GM20000 (cell line): ENCODE data around the gene GPR161.

Source experiments
- DNase-seq: peaks from one replicate; pipeline ENCODE4 v3.0.0; 2012; ENCODE audit warnings: low spot score
- TF ChIP-seq, protein P1 (sequence below): IDR thresholded peaks from 2 replicates; pipeline ENCODE4 v1.5.1; 2012; ENCODE audit warnings: mild to moderate bottlenecking, control low read depth; ENCODE audit errors: extremely low read depth, missing control alignments

GPR161 gene

DNA sequence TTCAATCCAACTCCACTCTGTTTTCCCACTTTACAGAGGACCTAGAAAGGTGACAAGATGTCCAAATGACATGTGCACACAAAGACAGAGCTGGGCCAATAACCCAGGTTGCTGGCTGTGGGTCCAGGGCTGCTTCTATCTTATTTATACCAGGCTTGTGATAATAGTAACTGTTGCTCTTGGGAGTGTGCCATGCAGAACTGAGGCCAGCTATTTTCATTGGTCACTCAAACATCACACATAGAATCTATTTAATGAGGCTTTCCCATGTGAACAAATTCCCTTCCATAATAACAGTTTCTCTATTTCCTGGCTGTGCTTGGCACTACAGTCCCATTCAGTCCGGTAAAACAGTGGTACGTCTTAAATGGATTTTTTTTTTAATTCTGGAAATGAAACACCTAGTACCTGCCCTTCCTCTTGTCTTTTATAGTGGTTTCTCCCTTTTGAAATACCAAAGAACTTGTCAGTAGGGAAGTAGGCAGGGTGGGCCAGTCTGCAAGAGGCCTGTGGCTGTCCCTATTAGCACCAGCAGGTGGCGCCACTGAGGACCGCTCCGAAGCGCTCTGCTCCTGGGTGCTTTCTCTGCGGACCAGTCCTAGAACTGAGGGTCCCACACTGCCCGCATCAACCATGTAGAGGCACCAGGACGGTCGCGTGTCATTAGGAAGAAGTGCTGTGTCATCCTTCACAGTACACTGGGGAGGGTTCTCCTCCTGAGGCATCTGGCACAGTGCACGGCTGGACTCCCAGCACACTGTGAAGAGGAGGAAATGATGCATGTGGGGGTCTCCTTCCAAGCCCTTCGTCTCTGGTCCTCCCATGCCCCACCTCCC lies 52.1 kb downstream of the GPR161 start:
- peak; percentile 71 for DNase-seq
- TF ChIP-seq, protein P1, sequence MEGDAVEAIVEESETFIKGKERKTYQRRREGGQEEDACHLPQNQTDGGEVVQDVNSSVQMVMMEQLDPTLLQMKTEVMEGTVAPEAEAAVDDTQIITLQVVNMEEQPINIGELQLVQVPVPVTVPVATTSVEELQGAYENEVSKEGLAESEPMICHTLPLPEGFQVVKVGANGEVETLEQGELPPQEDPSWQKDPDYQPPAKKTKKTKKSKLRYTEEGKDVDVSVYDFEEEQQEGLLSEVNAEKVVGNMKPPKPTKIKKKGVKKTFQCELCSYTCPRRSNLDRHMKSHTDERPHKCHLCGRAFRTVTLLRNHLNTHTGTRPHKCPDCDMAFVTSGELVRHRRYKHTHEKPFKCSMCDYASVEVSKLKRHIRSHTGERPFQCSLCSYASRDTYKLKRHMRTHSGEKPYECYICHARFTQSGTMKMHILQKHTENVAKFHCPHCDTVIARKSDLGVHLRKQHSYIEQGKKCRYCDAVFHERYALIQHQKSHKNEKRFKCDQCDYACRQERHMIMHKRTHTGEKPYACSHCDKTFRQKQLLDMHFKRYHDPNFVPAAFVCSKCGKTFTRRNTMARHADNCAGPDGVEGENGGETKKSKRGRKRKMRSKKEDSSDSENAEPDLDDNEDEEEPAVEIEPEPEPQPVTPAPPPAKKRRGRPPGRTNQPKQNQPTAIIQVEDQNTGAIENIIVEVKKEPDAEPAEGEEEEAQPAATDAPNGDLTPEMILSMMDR = peak; percentile 98

DNA sequence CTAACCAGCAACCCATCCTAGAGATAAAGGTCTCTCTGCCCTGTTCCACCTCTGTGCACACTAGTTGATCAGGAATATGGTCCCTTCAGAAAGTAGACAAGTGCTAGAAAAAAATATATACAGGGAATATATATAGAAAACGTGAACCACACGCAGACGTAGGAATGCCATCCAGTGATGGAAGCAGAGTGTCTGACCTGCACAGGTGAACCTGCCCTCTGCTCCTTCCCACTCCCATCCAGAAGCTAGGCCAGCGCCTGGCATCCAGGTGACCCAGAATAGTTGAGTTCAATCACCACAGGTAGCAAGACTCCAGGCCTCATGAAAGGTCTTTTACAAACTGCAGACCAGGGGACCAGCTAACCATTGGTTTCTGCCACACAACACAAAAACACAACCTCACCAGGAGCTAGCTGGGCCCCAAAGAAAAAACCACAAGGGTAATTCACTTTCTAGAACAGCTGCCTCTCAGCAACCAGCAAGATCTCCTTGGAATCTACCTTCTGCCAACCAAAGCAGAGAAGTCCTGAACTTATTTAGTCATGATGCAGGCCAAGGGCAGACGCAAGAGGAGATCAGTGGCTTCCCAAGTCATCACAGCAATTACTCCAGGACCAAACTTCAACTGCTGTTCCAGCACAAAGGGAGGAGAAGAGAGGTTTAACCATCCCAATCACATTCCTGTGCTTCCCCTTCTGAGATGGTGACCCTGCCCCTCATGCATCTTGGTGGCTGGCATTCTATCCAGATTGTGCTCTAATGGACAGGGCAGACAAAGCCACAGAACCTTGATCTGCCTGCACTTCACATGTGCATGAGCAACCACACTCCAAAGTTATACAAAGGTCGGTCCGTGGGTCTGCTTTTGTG lies 53.0 kb downstream of the GPR161 start:
- DNase-seq = no peak

DNA sequence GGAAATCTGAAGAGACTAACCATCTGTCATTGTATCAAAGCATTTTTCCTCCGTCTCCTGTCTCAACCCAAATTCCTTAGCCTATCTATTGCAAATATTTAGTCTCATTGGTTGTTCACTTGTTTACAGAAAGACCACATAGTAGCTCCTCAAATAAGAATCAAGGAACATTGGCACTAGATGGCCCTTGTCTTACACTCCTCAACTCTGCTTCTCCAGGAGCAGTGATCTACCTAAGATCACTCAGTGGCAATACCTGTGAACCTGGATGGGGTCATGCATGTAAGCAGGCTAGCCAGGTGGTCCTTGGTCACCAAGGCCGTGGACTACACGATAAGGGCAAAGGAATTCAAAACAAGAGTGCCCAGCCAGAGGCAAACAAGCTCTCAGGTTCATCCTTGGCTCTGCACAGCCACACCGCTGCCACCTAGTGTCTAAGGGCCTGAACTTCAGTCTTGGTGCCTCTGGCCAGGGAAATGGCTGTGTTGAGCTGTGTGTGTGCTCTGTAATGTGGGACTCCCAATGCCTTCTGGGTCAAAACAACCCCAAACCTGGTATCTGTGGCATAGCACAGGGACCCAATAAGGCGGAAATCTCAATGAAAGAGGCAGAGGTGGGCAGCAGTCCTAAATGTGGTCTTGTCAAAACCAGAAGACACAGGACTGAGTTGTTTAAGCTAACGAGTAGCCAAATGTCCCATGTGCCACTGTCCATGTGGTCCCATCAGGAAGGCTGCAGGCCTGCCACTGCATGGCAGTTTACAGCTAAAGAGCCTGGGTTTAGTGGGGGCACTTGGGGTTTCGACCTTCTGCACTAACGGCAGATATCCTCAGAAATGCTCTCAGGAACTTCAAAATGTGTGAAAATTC lies 54.5 kb downstream of the GPR161 start:
- TF ChIP-seq, protein P1 = peak; percentile 97
- peak; percentile 81 for DNase-seq

More for the DNA sequence above, 53.0 kb downstream of the GPR161 start:
- TF ChIP-seq, protein P1 = no peak

DNA sequence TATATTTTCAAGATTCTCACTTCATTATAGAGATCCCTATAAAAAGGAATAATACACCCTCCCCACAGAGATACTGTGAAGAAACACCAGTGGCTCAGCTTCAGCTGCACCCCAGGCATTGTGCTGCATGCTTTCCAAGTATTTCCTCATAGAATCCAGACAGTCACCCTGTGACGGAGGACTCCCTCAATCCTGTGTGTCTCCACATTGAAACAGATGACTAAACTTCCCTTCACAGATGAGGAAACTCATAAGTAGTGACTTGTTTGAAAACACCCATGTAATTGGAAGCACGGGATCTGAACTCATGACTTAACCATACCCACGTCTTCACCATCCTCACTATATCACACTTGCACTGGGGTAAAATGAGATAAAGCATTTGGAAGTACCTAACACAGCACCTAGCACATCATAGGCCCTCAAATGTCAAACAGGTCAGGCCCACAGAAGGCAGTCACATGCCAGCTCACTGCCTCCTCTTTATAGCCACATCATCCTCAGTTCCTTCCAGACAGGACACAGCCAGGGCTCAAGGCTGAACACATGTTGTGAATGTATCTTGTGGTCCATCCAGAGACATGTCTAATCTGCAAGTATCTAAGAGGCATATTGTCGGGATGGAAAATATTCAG lies 55.2 kb downstream of the GPR161 start:
- TF ChIP-seq, protein P1 = no peak
- no peak for DNase-seq

DNA sequence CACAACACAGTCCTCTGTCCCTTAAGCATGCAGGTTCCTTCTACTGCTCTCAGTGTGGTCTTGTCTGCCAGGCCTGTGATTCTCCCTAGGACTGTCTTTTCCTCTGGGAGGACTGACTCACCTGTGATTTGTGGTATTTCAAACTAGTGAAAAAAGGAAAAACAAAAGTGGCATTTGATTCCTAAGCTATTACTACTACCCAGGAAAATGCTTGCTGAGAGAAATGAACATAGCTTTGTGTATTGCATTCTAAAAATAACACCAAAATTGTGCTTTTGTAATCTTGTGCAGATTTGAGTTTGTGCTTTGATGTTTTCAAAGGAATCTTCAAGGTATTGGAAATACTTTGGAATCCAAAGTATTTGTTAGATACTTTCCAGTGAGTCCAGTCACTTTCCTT lies 57.0 kb downstream of the GPR161 start:
- TF ChIP-seq, protein P1 = no peak
- DNase-seq = no peak

DNA sequence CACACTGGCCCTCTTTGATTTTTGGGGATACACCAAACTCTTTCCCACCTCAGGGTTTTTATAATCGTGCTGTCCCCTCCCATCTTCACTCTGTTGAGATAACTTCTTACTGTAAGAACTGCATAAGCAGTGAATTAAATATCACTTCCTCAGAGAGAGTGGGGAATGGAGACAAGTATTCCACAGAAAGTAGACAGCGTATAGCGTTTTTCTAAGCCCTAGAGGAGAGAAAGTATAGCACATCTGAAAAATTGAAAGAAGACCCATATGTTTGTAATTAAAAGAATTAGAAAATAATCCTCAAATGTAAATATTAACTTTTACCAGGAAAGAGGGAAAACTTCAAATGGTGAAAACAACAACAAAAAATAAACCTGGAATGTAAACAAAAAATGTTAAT lies 67.3 kb downstream of the GPR161 start:
- no peak for DNase-seq
- TF ChIP-seq, protein P1 = no peak
